Cardiac fibroblast (primary cell): ENCODE measurements around the gene GPR183.

Source experiments
- DNase-seq, 2 donors: peaks; one replicate each; pipeline versions ENCODE4 v3.0.0 to v3.0.0-alpha.2; 2010; ENCODE audit warnings: low read depth in 2 of 2
- H3K4me3 ChIP-seq, 2 donors: replicated peaks in 1 of 2; 1 replicate in 1 of 2; 2 replicates in 1 of 2; pipeline ENCODE4 v1.5.1; 2011; ENCODE audit warnings: low read depth in 2 of 2, low read length in 2 of 2, mild to moderate bottlenecking in 2 of 2, moderate library complexity in 1 of 2
- TF ChIP-seq, protein P1 (sequence below): IDR thresholded peaks from one replicate; pipeline ENCODE4 v1.5.1; 2011; ENCODE audit warnings: low read depth, mild to moderate bottlenecking, low read length, inconsistent platforms

GPR183 gene

DNA sequence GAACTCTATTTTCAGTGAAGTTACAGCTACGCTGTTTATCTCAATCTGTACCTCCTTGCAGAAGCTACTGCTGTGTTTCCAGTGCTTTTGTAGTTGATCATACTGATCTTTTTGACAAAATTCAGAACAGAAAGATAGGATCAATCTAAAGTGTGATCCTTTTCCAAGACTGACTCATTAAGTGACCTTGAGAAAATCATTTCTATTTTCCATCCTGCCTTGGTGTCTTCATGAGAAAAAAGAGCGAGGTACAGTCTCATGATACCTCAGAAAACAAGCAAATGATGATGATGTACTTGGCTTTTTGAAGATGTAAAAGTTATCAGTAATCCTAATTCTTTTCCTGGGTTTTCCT, 46.0 kb upstream of the GPR183 start:
- no peak for DNase-seq

DNA sequence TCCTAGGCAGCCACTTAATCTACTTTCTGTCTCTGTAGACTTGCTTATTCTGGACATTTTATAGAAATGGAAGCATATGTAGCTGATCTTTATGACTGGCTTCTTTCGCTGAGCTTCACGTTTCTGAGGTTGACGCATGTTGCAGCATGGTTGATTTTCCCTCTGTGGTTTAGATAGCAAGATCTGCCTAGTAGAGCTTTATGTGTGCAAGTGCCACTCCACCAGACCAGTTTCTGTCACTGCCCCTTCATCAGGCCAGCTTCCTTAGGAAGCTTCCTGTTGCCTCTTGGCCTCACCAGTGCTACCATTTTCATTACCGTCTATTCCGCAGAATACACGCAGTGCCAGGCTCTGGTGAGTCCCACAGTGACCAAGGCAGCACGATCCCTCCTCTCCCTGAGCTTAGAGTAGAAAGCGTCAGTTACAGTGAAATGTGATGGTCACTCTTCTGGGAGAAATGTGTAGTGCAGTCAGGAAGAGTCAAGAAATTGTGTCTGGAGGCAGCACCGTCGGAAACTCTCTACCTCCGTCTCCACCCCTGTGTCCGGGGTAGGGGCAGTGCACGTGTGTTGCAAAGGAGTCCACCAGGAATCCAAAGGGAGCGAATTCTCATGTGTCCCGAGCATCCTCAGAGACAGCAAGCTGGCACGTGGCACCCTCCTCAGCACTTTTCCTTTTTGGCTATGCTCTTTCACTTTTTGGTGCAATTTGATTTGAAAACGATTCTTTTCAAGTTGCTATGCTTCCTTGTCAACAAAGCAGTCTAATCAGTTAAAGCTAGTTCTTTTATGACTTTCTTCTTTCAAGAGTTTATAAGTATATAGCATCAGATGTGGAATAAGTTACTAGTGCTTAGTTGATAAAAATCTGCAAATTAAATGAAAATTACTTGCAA, 45.4 kb upstream of the GPR183 start:
- TF ChIP-seq, protein P1, sequence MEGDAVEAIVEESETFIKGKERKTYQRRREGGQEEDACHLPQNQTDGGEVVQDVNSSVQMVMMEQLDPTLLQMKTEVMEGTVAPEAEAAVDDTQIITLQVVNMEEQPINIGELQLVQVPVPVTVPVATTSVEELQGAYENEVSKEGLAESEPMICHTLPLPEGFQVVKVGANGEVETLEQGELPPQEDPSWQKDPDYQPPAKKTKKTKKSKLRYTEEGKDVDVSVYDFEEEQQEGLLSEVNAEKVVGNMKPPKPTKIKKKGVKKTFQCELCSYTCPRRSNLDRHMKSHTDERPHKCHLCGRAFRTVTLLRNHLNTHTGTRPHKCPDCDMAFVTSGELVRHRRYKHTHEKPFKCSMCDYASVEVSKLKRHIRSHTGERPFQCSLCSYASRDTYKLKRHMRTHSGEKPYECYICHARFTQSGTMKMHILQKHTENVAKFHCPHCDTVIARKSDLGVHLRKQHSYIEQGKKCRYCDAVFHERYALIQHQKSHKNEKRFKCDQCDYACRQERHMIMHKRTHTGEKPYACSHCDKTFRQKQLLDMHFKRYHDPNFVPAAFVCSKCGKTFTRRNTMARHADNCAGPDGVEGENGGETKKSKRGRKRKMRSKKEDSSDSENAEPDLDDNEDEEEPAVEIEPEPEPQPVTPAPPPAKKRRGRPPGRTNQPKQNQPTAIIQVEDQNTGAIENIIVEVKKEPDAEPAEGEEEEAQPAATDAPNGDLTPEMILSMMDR = no peak
- no peak overlapping the region for H3K4me3 ChIP-seq
- DNase-seq = no peak

More for the DNA sequence above, 46.0 kb upstream of the GPR183 start:
- TF ChIP-seq, protein P1 = no peak
- no peak overlapping the region for H3K4me3 ChIP-seq

DNA sequence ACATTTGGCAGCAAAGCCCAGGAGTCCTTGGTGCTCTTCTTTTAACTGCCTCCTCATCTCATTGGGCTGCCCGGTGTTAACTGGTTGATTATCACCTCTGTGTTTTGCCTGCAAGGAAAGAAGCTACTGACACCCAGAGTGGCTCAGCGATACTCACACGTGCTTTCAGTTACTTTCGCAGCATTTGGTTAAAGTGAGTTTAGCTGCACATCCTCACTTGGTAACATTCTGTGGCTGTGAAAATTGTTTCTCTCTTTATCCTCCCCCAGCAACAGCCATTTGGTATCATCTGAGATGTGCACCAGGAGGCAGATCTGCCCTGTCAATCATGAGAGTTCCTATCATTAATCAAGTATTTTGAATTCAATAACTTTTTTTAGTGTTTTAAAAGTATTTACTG, 44.6 kb upstream of the GPR183 start:
- DNase-seq = no peak
- TF ChIP-seq, protein P1 = no peak
- no peak overlapping the region for H3K4me3 ChIP-seq

DNA sequence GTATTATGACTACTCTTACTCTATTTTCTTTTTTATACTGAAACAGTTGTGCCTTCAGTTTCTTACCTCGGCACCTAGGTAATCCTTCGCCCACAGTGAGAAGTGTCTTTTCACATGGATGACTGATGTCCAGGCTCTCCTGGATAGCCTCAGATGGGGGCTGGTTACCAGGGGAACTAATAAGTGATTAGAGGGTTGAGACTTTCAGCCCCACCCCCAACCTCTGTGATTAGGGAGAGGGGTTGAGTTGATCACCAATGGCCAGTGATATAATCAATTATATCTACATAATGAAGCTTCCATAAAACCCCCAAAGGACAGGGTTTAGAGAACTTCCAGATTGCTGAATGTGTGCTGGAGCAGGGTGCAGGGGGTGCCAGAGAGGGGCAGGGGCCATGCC, 43.0 kb upstream of the GPR183 start:
- H3K4me3 ChIP-seq = no peak overlapping the region
- TF ChIP-seq, protein P1 = no peak
- no peak for DNase-seq

DNA sequence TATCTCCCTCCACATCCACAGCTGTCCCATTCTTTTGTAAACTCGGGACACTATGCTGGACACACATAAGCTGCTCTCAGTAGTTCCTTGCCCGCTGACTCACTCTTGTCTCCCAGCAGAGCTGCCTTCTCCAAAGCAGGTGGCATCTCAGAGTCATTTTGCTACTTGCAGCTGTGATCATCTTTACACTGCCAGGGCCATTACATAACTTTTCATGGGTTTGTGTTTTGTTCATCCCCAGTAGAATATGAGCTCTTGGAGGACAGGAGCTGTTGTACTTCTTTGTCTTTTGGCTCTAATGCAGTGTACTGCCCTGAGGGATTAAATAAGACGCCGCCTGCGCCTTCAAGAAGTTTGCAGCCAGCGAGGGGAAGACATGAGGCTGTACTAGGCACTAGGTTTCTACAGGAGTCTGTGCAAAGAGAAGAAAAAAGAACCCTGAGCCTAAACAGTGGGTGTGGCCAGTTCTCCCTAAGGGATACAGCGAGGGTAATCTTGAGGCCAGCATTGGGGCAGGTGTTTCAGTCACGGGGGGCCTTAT, 40.8 kb upstream of the GPR183 start:
- no peak overlapping the region for H3K4me3 ChIP-seq
- no peak for DNase-seq
- TF ChIP-seq, protein P1 = no peak

DNA sequence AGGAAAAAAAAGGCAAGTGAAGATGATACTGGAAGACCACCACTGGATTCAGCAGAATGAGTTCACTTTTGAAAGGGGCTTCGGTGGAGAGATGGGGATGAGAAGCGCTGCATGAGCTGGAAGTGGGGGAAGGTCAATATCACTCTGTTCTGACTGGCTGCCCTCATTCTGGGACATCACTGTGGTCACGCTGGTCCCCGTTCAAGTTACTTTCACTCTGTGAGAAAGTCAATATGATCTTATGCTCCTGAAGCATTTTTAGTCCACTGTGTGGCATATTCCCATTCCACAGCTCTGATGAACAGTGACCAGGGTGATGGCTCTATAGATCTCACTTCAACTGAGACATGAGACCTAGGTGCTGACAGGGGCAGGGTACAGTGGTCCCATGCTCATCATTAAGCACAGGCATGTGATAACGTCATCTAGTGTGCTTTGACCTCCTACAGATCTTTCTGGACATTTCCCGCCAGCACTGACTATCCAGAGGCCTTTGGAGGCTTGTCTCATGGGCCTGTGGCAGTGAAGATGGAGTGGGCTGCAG, 40.2 kb upstream of the GPR183 start:
- DNase-seq = no peak
- TF ChIP-seq, protein P1 = no peak
- H3K4me3 ChIP-seq = no peak overlapping the region
